H1 (cell line): Measurements from ENCODE around the gene PLVAP. TPM values are rescaled to one million over a fixed set of nuclear protein-coding genes. Genes with fewer than 3 reads are reported as not detected.

Source experiments
- BACH1 ChIP-seq: IDR thresholded peaks from 2 replicates; pipeline ENCODE4 v1.6.1; 2012; ENCODE audit warnings: low read length, improper control_type of control experiment
- BRCA1 ChIP-seq: IDR thresholded peaks from 2 replicates; pipeline ENCODE4 v1.6.1; 2012; ENCODE audit warnings: low read depth, low read length, improper control_type of control experiment
- CBX8 ChIP-seq: fragments of 300-800, 300-1000 bp; sonication (generic); IDR thresholded peaks from 2 replicates; pipeline ENCODE4 v1.7.1; 2016; ENCODE audit warnings: low read depth, low read length, borderline replicate concordance
- CEBPB ChIP-seq: IDR thresholded peaks from 2 replicates; pipeline ENCODE4 v1.6.1; 2012; ENCODE audit warnings: low read depth, low read length
- EP300 ChIP-seq, 2 experiments: IDR thresholded peaks; 1 replicate in 1 of 2; 2 replicates in 1 of 2; pipeline ENCODE4 v1.6.1; 2011 to 2012; ENCODE audit warnings: low read depth in 2 of 2, low read length in 2 of 2, mild to moderate bottlenecking in 2 of 2, borderline replicate concordance in 1 of 2, inconsistent platforms in 1 of 2, moderate library complexity in 1 of 2
- GTF2F1 ChIP-seq: IDR thresholded peaks from 2 replicates; pipeline ENCODE4 v1.6.1; 2012; ENCODE audit warnings: low read depth, low read length, improper control_type of control experiment, borderline replicate concordance
- TAF1 ChIP-seq: IDR thresholded peaks from 2 replicates; pipeline ENCODE4 v1.6.1; 2011; ENCODE audit warnings: mild to moderate bottlenecking, low read depth, low read length
- ZNF274 ChIP-seq: IDR thresholded peaks from 2 replicates; pipeline ENCODE4 v1.7.0; 2012; ENCODE audit warnings: low read length, borderline replicate concordance; ENCODE audit errors: extremely low read depth
- polyA plus RNA-seq, 7 experiments: library from polyadenylated mRNA; depleted of rRNA in 3 of 7; stranded (reverse) in 5 of 7; unstranded in 2 of 7; fragments of >200 nt in 5 of 7; fragments of 200-250 nt in 2 of 7; gene quantifications; 1 replicate in 5 of 7; 2 replicates in 1 of 7; 4 replicates in 1 of 7; pipeline versions ENCODE4 v1.2.1 to v1.2.3, GENCODE V29; 2011 to 2013; ENCODE audit warnings: missing spikeins in 2 of 7, mixed read lengths in 2 of 7
- total RNA-seq: library from RNA; stranded (reverse); fragmentation: NEBNext Ultra II Directional; extraction: Animal tissue kit (Norgen Biotek cat#: 25700); gene quantifications from 2 replicates; pipeline ENCODE4 v1.2.1, GENCODE V29; 2021
- TF ChIP-seq, protein P1 (sequence below): IDR thresholded peaks from 2 replicates; pipeline ENCODE4 v1.6.1; 2012; ENCODE audit warnings: inconsistent platforms

PLVAP gene
- total and polyA plus RNA-seq, 2 of the 8 experiments (the other 6 are each of a cell fraction or from before 2014, with no cell fraction given) = 0.32 TPM; not detected in 1

DNA sequence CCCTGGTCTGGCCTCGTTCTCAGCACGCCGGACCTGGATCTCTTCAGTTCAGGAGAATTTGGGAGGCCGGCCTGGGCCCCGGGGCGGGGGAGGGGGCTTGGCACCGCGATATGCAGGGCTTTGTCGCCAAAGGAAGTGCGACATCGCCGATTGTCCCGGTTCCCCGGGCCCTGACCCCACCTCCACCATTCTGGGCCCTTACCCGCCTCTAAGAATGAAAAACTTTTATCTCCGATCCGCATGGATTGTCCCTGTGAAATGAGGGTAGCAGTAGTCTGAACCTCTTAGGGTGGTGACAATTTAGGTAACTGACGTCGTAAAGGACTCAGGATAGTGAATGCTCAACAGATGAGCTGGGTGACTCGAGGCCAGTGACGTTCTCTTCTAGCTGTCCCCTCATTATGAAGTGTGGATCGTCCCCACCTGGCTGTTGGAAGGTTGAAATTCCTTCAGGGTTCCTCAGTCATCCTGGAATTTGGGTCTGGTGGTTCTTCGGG is 67.1 kb downstream of the PLVAP start (continued):
- TF ChIP-seq BACH1 (no peak), TAF1 (no peak), CBX8 (no peak), GTF2F1 (no peak), EP300 (IDR thresholded peaks at IDR 0.05; ENCODE audit: borderline replicate concordance in 1 of 2, low read depth in 2 of 2, low read length in 2 of 2) (no peak), BRCA1 (no peak), ZNF274 (no peak), CEBPB (no peak)
- TF ChIP-seq, protein P1, sequence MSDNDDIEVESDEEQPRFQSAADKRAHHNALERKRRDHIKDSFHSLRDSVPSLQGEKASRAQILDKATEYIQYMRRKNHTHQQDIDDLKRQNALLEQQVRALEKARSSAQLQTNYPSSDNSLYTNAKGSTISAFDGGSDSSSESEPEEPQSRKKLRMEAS = no peak
